ENCODE data around the gene IFITM1. TPM values are rescaled to one million over a fixed set of nuclear protein-coding genes. Genes with fewer than 3 reads are reported as not detected.

IFITM1 gene
- total and polyA plus RNA-seq, 2 of the 13 experiments (the other 11 are each of a cell fraction or from before 2014, with no cell fraction given) = 0.38 to 11.1 TPM

- TF ChIP-seq ZNF512B (CRISPR knock-in tag; IDR thresholded peaks at IDR 0.05; ENCODE audit: borderline replicate concordance) (0 out of 2 replicates have a peak, but pooled peaks have one; percentile 8), MXD1 (CRISPR knock-in tag; IDR thresholded peaks at IDR 0.05) (0 out of 2 replicates have a peak, but pooled peaks have one; percentile 23), ZNF296 (CRISPR knock-in tag; conservative IDR thresholded peaks at IDR 0.05) (peak; percentile 42; the same call in 1 of the 2 replicates), HNRNPL (IDR thresholded peaks at IDR 0.05; ENCODE audit: low read depth, low read length) (0 out of 2 replicates have a peak, but pooled peaks have one; percentile 52), ZSCAN21 (CRISPR knock-in tag; IDR thresholded peaks at IDR 0.05; ENCODE audit: borderline replicate concordance) (0 out of 2 replicates have a peak, but pooled peaks have one; percentile 15), ZNF558 (CRISPR knock-in tag; IDR thresholded peaks at IDR 0.05; ENCODE audit: borderline replicate concordance) (0 out of 2 replicates have a peak, but pooled peaks have one; percentile 67), PHF21A (CRISPR knock-in tag; IDR thresholded peaks at IDR 0.05) (0 out of 2 replicates have a peak, but pooled peaks have one; percentile 36), UBTF (CRISPR knock-in tag; IDR thresholded peaks at IDR 0.05) (peak; percentile 77), GABPB1 (CRISPR knock-in tag; IDR thresholded peaks at IDR 0.05) (peak; percentile 57; the same call in 1 of the 2 replicates), ZFY (CRISPR knock-in tag; IDR thresholded peaks at IDR 0.05) (peak; percentile 66), ZNF225 (CRISPR knock-in tag; IDR thresholded peaks at IDR 0.05) (peak; percentile 21; the same call in 1 of the 2 replicates)
- TF ChIP-seq, protein P1, sequence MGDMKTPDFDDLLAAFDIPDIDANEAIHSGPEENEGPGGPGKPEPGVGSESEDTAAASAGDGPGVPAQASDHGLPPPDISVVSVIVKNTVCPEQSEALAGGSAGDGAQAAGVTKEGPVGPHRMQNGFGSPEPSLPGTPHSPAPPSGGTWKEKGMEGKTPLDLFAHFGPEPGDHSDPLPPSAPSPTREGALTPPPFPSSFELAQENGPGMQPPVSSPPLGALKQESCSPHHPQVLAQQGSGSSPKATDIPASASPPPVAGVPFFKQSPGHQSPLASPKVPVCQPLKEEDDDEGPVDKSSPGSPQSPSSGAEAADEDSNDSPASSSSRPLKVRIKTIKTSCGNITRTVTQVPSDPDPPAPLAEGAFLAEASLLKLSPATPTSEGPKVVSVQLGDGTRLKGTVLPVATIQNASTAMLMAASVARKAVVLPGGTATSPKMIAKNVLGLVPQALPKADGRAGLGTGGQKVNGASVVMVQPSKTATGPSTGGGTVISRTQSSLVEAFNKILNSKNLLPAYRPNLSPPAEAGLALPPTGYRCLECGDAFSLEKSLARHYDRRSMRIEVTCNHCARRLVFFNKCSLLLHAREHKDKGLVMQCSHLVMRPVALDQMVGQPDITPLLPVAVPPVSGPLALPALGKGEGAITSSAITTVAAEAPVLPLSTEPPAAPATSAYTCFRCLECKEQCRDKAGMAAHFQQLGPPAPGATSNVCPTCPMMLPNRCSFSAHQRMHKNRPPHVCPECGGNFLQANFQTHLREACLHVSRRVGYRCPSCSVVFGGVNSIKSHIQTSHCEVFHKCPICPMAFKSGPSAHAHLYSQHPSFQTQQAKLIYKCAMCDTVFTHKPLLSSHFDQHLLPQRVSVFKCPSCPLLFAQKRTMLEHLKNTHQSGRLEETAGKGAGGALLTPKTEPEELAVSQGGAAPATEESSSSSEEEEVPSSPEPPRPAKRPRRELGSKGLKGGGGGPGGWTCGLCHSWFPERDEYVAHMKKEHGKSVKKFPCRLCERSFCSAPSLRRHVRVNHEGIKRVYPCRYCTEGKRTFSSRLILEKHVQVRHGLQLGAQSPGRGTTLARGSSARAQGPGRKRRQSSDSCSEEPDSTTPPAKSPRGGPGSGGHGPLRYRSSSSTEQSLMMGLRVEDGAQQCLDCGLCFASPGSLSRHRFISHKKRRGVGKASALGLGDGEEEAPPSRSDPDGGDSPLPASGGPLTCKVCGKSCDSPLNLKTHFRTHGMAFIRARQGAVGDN (CRISPR knock-in tag; IDR thresholded peaks at IDR 0.05) = peak; percentile 80
- TF ChIP-seq, protein P2, sequence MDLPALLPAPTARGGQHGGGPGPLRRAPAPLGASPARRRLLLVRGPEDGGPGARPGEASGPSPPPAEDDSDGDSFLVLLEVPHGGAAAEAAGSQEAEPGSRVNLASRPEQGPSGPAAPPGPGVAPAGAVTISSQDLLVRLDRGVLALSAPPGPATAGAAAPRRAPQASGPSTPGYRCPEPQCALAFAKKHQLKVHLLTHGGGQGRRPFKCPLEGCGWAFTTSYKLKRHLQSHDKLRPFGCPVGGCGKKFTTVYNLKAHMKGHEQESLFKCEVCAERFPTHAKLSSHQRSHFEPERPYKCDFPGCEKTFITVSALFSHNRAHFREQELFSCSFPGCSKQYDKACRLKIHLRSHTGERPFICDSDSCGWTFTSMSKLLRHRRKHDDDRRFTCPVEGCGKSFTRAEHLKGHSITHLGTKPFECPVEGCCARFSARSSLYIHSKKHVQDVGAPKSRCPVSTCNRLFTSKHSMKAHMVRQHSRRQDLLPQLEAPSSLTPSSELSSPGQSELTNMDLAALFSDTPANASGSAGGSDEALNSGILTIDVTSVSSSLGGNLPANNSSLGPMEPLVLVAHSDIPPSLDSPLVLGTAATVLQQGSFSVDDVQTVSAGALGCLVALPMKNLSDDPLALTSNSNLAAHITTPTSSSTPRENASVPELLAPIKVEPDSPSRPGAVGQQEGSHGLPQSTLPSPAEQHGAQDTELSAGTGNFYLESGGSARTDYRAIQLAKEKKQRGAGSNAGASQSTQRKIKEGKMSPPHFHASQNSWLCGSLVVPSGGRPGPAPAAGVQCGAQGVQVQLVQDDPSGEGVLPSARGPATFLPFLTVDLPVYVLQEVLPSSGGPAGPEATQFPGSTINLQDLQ (CRISPR knock-in tag; IDR thresholded peaks at IDR 0.05) = 0 out of 2 replicates have a peak, but pooled peaks have one; percentile 37
These were observed 5.5 kb downstream of the IFITM1 start (continued) for GRCh38 chr11:319121-319887.
